Ishikawa (cell line): Measurements from ENCODE around the gene XKR8.

ENCODE experiments used
- CEBPB ChIP-seq: IDR thresholded peaks from 2 replicates; pipeline ENCODE4 v1.6.1; 2012
- CREB1 ChIP-seq: IDR thresholded peaks from 2 replicates; pipeline ENCODE4 v1.6.1; 2012; ENCODE audit warnings: low read depth
- EGR1 ChIP-seq: IDR thresholded peaks from 2 replicates; pipeline ENCODE4 v1.6.1; 2012
- EP300 ChIP-seq: IDR thresholded peaks from 2 replicates; pipeline ENCODE4 v1.6.1; 2012; ENCODE audit warnings: borderline replicate concordance
- FOXM1 ChIP-seq: IDR thresholded peaks from 2 replicates; pipeline ENCODE4 v1.6.1; 2012; ENCODE audit warnings: low read depth, borderline replicate concordance
- MAX ChIP-seq: IDR thresholded peaks from 2 replicates; pipeline ENCODE4 v1.6.1; 2012
- NFIC ChIP-seq: IDR thresholded peaks from 2 replicates; pipeline ENCODE4 v1.6.1; 2012
- RAD21 ChIP-seq: IDR thresholded peaks from 2 replicates; pipeline ENCODE4 v1.6.1; 2012; ENCODE audit warnings: low read depth
- REST ChIP-seq: IDR thresholded peaks from 2 replicates; pipeline ENCODE4 v1.6.1; 2012; ENCODE audit warnings: low read depth, mild to moderate bottlenecking
- TAF1 ChIP-seq: IDR thresholded peaks from 2 replicates; pipeline ENCODE4 v1.6.1; 2012; ENCODE audit warnings: low read depth, mild to moderate bottlenecking
- TCF12 ChIP-seq: IDR thresholded peaks from 2 replicates; pipeline ENCODE4 v1.6.1; 2012; ENCODE audit warnings: low read depth
- TEAD4 ChIP-seq: IDR thresholded peaks from 2 replicates; pipeline ENCODE4 v1.6.1; 2012
- USF1 ChIP-seq: IDR thresholded peaks from 2 replicates; pipeline ENCODE4 v1.6.1; 2012
- YY1 ChIP-seq: IDR thresholded peaks from 2 replicates; pipeline ENCODE4 v1.6.1; 2012; ENCODE audit warnings: low read depth
- ZBTB7A ChIP-seq: IDR thresholded peaks from 2 replicates; pipeline ENCODE4 v1.6.1; 2012; ENCODE audit warnings: low read depth

XKR8 gene

GRCh38 chr1:27967106-27967883 is 7.5 kb downstream of the XKR8 start:
- no peak for TF ChIP-seq TCF12

- TF ChIP-seq TCF12 (no peak), MAX (no peak), NFIC (no peak)
These were observed 8.2 kb downstream of the XKR8 start for GRCh38 chr1:27967884-27968466.

GRCh38 chr1:27968692-27969091 is 8.9 kb downstream of the XKR8 start:
- TF ChIP-seq USF1 (no peak), RAD21 (no peak), CREB1 (no peak), REST (no peak), FOXM1 (no peak), CEBPB (no peak), TAF1 (no peak), YY1 (no peak)

- TF ChIP-seq USF1 (no peak), EP300 (no peak), TAF1 (no peak), TEAD4 (no peak), TCF12 (no peak), REST (no peak), ZBTB7A (no peak), CEBPB (no peak), YY1 (no peak), CREB1 (no peak), RAD21 (no peak), FOXM1 (no peak), EGR1 (no peak), MAX (no peak), NFIC (no peak)
These were observed 10.6 kb downstream of the XKR8 start for GRCh38 chr1:27970401-27970800.

- TF ChIP-seq TEAD4 (no peak), USF1 (no peak), TAF1 (no peak), ZBTB7A (no peak), CREB1 (no peak), RAD21 (no peak), CEBPB (no peak), FOXM1 (no peak), REST (no peak)
These were observed 11.9 kb downstream of the XKR8 start for GRCh38 chr1:27971674-27972073.
